Fibroblast of lung (primary cell): Measurements from ENCODE around the gene KIAA0319L. TPM values are rescaled to one million over a fixed set of nuclear protein-coding genes. Genes with fewer than 3 reads are reported as not detected.

Source experiments
- DNase-seq, 2 donors: peaks; one replicate each; pipeline versions ENCODE4 v3.0.0 to v3.0.0-alpha.2; 2010; ENCODE audit warnings: low read depth in 2 of 2
- H2AFZ ChIP-seq: 2 replicates; pipeline ENCODE4 v1.5.1; 2012; ENCODE audit warnings: low read length, control low read depth, inconsistent platforms
- H3K27ac ChIP-seq: 2 replicates; pipeline ENCODE4 v1.5.1; 2011; ENCODE audit warnings: low read length, control low read depth; ENCODE audit not compliant: insufficient read depth
- H3K27me3 ChIP-seq: 2 replicates; pipeline ENCODE4 v1.5.1; 2011; ENCODE audit warnings: mild to moderate bottlenecking, low read length; ENCODE audit not compliant: control insufficient read depth, insufficient read depth
- H3K36me3 ChIP-seq: 2 replicates; pipeline ENCODE4 v1.5.1; 2011; ENCODE audit warnings: low read length; ENCODE audit not compliant: control insufficient read depth, insufficient read depth
- H3K4me1 ChIP-seq: 2 replicates; pipeline ENCODE4 v1.5.1; 2011; ENCODE audit warnings: low read length; ENCODE audit not compliant: control insufficient read depth, insufficient read depth; ENCODE audit errors: extremely low read depth
- H3K4me2 ChIP-seq: 2 replicates; pipeline ENCODE4 v1.5.1; 2011; ENCODE audit warnings: low read length, control low read depth; ENCODE audit not compliant: insufficient read depth; ENCODE audit errors: extremely low read depth
- H3K4me3 ChIP-seq, 4 experiments: fragments of 200-600 bp in 1 of 4; sonication (generic) in 1 of 4; replicated peaks in 1 of 4; 2 replicates each; pipeline ENCODE4 v1.5.1; 2011 to 2016; ENCODE audit warnings: low read length in 4 of 4, low read depth in 3 of 4, mild to moderate bottlenecking in 3 of 4, control low read depth in 2 of 4, inconsistent platforms in 1 of 4, mixed read lengths in 1 of 4; ENCODE audit not compliant: insufficient read depth in 1 of 4; ENCODE audit errors: control extremely low read depth in 1 of 4
- H3K79me2 ChIP-seq: 2 replicates; pipeline ENCODE4 v1.5.1; 2012; ENCODE audit warnings: mild to moderate bottlenecking, low read length, inconsistent platforms; ENCODE audit not compliant: control insufficient read depth, insufficient read depth
- H3K9ac ChIP-seq: 2 replicates; pipeline ENCODE4 v1.5.1; 2011; ENCODE audit warnings: mild to moderate bottlenecking, low read length, control low read depth; ENCODE audit not compliant: insufficient read depth
- H3K9me3 ChIP-seq: 2 replicates; pipeline ENCODE4 v1.5.1; 2012; ENCODE audit warnings: low read depth, low read length; ENCODE audit not compliant: control insufficient read depth, insufficient read depth
- H4K20me1 ChIP-seq: 2 replicates; pipeline ENCODE4 v1.5.1; 2011; ENCODE audit warnings: low read length; ENCODE audit not compliant: control insufficient read depth, insufficient read depth; ENCODE audit errors: extremely low read depth
- EZH2 ChIP-seq: IDR thresholded peaks from 2 replicates; pipeline ENCODE4 v1.5.1; 2012; ENCODE audit warnings: low read length, control low read depth, mild to moderate bottlenecking; ENCODE audit errors: missing control alignments
- polyA plus RNA-seq, 2 donors: library from polyadenylated mRNA; depleted of rRNA in 1 of 2; stranded (reverse) in 1 of 2; unstranded in 1 of 2; fragments of >200 nt; gene quantifications; 2 replicates each; pipeline ENCODE4 v1.2.1, GENCODE V29; 2011 to 2012; ENCODE audit warnings: missing spikeins in 1 of 2
- total RNA-seq: library from RNA; depleted of rRNA; stranded (reverse); fragments of >200 nt; gene quantifications from 2 replicates; pipeline ENCODE4 v1.2.1, GENCODE V29; 2014
- TF ChIP-seq, protein P1 (sequence below), 2 donors: IDR thresholded peaks in 1 of 2; conservative IDR thresholded peaks in 1 of 2; 1 replicate in 1 of 2; 2 replicates in 1 of 2; pipeline ENCODE4 v1.5.1; 2011 to 2012; ENCODE audit warnings: low read length in 2 of 2, control low read depth in 1 of 2, inconsistent platforms in 1 of 2, low read depth in 1 of 2, mild to moderate bottlenecking in 1 of 2

The KIAA0319L gene
- total and polyA plus RNA-seq, 2 donors (not counting 1 experiment from before 2014, with no cell fraction given): 65.4 to 66.1 TPM

DNA sequence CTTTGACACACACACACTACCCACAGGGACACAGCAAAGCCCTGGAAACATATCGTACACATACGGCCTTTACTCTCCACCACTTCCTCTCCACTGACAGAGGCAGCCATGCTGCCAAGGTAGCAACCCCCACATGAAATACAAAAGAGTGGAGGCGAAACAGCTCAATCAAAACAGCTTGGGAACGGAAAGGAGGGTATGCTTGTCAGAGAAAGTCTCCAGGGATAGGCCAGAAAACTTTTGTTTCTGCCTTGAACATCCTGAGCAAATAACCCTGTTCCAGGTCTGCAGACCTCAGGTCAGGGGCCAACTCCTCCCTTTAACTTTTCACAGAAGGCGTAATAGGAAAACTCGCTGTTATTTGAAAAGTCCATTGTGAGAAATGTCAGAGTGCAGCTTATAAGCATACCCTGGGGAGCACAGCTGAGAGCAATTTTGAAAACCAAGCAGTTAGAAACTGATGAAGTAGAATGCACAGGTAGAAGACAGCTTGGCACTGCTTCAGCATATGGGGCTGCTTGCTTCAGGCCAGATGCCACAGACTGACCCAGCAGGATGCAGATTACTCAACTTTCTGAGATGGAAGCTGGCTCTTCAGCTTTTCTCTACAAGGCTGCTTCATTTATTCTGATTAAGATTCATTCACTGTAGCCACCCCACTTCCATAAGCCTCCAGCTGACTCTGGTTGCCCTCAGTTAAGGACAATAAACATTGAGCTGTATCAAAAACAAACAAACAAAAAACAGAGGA is 18.0 kb downstream of the KIAA0319L start:
- Histone ChIP-seq H3K27ac (peak overlapping the region; percentile 78), H3K79me2 (peaks cover 9% of the 10 kb centered on the region), H3K4me1 (peaks cover 24% of the 10 kb centered on the region), H3K9ac (no peak overlapping the region), H3K27me3 (no peaks in the 10 kb centered on the region), H3K9me3 (no peaks in the 10 kb centered on the region), H4K20me1 (no peaks in the 10 kb centered on the region), H3K36me3 (no peaks in the 10 kb centered on the region), H3K4me2 (peak overlapping the region; percentile 55), H2AFZ (no peak overlapping the region), H3K4me3 (peak overlapping the region in 2 of 4 experiments; percentile 4 to 14)
- TF ChIP-seq, protein P1, sequence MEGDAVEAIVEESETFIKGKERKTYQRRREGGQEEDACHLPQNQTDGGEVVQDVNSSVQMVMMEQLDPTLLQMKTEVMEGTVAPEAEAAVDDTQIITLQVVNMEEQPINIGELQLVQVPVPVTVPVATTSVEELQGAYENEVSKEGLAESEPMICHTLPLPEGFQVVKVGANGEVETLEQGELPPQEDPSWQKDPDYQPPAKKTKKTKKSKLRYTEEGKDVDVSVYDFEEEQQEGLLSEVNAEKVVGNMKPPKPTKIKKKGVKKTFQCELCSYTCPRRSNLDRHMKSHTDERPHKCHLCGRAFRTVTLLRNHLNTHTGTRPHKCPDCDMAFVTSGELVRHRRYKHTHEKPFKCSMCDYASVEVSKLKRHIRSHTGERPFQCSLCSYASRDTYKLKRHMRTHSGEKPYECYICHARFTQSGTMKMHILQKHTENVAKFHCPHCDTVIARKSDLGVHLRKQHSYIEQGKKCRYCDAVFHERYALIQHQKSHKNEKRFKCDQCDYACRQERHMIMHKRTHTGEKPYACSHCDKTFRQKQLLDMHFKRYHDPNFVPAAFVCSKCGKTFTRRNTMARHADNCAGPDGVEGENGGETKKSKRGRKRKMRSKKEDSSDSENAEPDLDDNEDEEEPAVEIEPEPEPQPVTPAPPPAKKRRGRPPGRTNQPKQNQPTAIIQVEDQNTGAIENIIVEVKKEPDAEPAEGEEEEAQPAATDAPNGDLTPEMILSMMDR (conservative IDR thresholded peaks at IDR 0.05 in 1 of 2, IDR thresholded peaks at IDR 0.05 in 1 of 2; ENCODE audit: low read depth in 1 of 2, low read length in 2 of 2): no peak
- TF ChIP-seq EZH2: no peak
- peak in 1 of 2 donors; percentile 53 for DNase-seq

DNA sequence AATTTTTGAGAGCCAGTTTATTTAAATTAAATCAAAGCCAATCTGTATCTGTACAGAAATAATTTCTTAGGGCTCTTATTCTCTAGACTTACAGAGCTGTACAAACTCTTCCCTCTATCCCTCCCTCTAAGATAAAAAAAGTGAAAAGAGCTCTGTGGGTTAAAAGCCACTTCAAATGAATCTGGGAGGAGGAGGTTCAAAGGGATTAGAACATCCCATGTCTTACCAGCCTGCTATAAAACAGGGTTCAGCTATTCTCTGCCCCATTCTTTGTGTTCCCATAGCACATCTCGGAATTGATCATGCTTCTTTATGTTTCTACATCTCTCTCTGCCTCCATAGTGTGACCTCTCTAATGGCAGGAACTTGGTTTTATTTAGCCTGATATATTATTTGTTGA is 19.4 kb downstream of the KIAA0319L start:
- Histone ChIP-seq H4K20me1 (no peaks in the 10 kb centered on the region), H3K4me3 (no peak overlapping the region), H3K9ac (no peak overlapping the region), H3K79me2 (peaks cover 5% of the 10 kb centered on the region), H3K4me2 (no peak overlapping the region), H3K27me3 (no peaks in the 10 kb centered on the region), H2AFZ (no peak overlapping the region), H3K4me1 (peaks cover 24% of the 10 kb centered on the region), H3K9me3 (no peaks in the 10 kb centered on the region), H3K36me3 (no peaks in the 10 kb centered on the region), H3K27ac (no peak overlapping the region)
- no peak for DNase-seq
- no peak for TF ChIP-seq EZH2
- TF ChIP-seq, protein P1 (conservative IDR thresholded peaks at IDR 0.05 in 1 of 2, IDR thresholded peaks at IDR 0.05 in 1 of 2; ENCODE audit: low read depth in 1 of 2, low read length in 2 of 2): no peak

DNA sequence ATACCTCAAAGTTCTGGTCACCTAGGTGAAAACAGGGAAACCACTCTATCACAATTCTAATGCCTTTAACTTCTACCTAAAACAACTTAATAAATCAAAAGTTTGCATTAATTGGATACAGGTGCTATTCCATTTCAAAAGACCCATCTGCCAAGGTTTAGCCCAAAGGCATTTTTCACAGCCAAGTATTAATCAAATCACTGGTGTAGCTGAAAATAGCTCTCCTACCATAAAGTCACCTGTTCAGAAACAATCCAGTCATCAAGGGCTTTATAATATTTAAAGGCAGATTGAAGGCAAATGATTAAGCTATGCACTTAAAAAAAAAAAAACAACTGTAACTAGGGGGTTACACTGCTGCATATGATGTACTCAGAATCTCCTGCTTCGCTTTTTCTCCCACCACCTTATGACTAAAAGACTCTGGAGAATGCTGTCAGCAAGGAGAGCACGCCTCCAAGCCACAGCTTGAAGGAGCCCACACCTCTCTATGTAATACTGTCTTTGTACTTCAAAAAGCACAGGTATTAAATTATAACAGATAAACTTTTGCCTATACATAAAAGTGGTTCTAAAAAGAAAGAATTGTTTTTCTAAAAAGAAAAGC is 20.5 kb downstream of the KIAA0319L start:
- DNase-seq: no peak
- Histone ChIP-seq H3K9ac (no peak overlapping the region), H3K4me2 (no peak overlapping the region), H3K27ac (no peak overlapping the region), H4K20me1 (no peaks in the 10 kb centered on the region), H3K4me3 (no peak overlapping the region), H3K4me1 (peaks cover 24% of the 10 kb centered on the region), H3K9me3 (no peaks in the 10 kb centered on the region), H3K27me3 (no peaks in the 10 kb centered on the region), H3K79me2 (peaks cover 3% of the 10 kb centered on the region), H3K36me3 (no peaks in the 10 kb centered on the region), H2AFZ (no peak overlapping the region)
- TF ChIP-seq, protein P1 (conservative IDR thresholded peaks at IDR 0.05 in 1 of 2, IDR thresholded peaks at IDR 0.05 in 1 of 2; ENCODE audit: low read depth in 1 of 2, low read length in 2 of 2): no peak
- no peak for TF ChIP-seq EZH2
